ENCODE data around the gene PRR30. TPM values are rescaled to one million over a fixed set of nuclear protein-coding genes. Genes with fewer than 3 reads are reported as not detected.

PRR30 gene
- total and polyA plus RNA-seq, 2 donors (not counting 1 experiment from before 2014, with no cell fraction given) = not detected

- CTCF ChIA-PET = interaction anchor here (1.0 to 8.8 kb wide), 6 partner anchors 12 to 204 kb away, joined by 3 to 143 read pairs (median 26); partner anchors contain the start of genes CAD and TRIM54
- Histone ChIP-seq H3K27me3 (replicated peaks in 1 of 4; ENCODE audit: control extremely low read depth in 1 of 4, control insufficient read depth in 3 of 4, insufficient read depth in 4 of 4, low read length in 3 of 4) (no peaks in the 10 kb centered on the region), H3K9ac (ENCODE audit: low read length) (no peak overlapping the region), H3K4me3 (ENCODE audit: control extremely low read depth in 1 of 5, extremely low read depth in 1 of 5, insufficient read depth in 1 of 5, low read depth in 2 of 5, low read length in 4 of 5) (no peak overlapping the region), H4K20me1 (ENCODE audit: control insufficient read depth, insufficient read depth, low read length, poor library complexity, severe bottlenecking) (no peaks in the 10 kb centered on the region), H3K79me2 (ENCODE audit: control insufficient read depth, insufficient read depth, low read length) (no peaks in the 10 kb centered on the region), H3K27ac (ENCODE audit: low read length in 2 of 2) (no peak overlapping the region), H2AFZ (ENCODE audit: insufficient read depth, low read depth, low read length, poor library complexity, severe bottlenecking) (no peak overlapping the region), H3K36me3 (replicated peaks in 1 of 2; ENCODE audit: control extremely low read depth in 1 of 2, control insufficient read depth in 1 of 2, extremely low read depth in 1 of 2, insufficient read depth in 2 of 2, low read length in 1 of 2) (no peaks in the 10 kb centered on the region), H3K4me1 (ENCODE audit: control insufficient read depth in 2 of 2, insufficient read depth in 2 of 2, low read length in 2 of 2) (peaks cover 6 to 9% of the 10 kb centered on the region in 2 donors), H3K4me2 (replicated peaks; ENCODE audit: low read depth, low read length, poor library complexity, severe bottlenecking) (no peak overlapping the region), H3K9me3 (ENCODE audit: control extremely low read depth in 1 of 3, control insufficient read depth in 2 of 3, insufficient read depth in 1 of 3, low read length in 2 of 3) (no peaks in the 10 kb centered on the region)
- POLR2A ChIA-PET = no interaction called here
- WGBS (ENCODE audit: insufficient coverage) = 94% methylated on average over 10 of the region's 10 CpGs
- DNase-seq (no peak), ATAC-seq (ENCODE audit: low read depth) (no peak)
- Mint-ChIP-seq H3K4me3 (no peak overlapping the region), H3K4me1 (peaks cover 11% of the 10 kb centered on the region), H3K27me3 (peaks cover 4% of the 10 kb centered on the region), H3K27ac (no peak overlapping the region), H3K9me3 (ENCODE audit: insufficient read depth) (no peaks in the 10 kb centered on the region)
- TF ChIP-seq CTCF (IDR thresholded peaks at IDR 0.05) (no peak), EZH2 (IDR thresholded peaks at IDR 0.05; ENCODE audit: borderline replicate concordance, insufficient read depth, low read depth, low read length, poor library complexity, severe bottlenecking) (no peak)
- intact Hi-C loops (cut with micrococcal nuclease) = no loop called here
Measured at GRCh38 chr2:27100036-27100435, 39.2 kb downstream of the PRR30 start.

- no peak for DNase-seq
- ChIA-PET CTCF (interaction anchor here (1.0 to 8.8 kb wide), 7 partner anchors 12 to 205 kb away, joined by 3 to 143 read pairs (median 26); partner anchors contain the start of genes CAD and TRIM54), POLR2A (no interaction called here)
- no peaks in the 10 kb centered on the region for H3K79me2 ChIP-seq (ENCODE audit: control insufficient read depth, insufficient read depth, low read length)
- ATAC-seq (ENCODE audit: low read depth) = no peak
- peaks cover under 1% of the 10 kb centered on the region for H3K27me3 Mint-ChIP-seq
- H3K4me1 ChIP-seq (ENCODE audit: control insufficient read depth in 2 of 2, insufficient read depth in 2 of 2, low read length in 2 of 2) = peaks cover 6 to 9% of the 10 kb centered on the region in 2 donors
- intact Hi-C loops (cut with micrococcal nuclease) = loop anchor here (5.0 kb wide), 1 partner anchor 583 kb away; no protein-coding TSS in a partner anchor
- peaks cover 11% of the 10 kb centered on the region for H3K4me1 Mint-ChIP-seq
- H3K27me3 ChIP-seq (replicated peaks in 1 of 4; ENCODE audit: control extremely low read depth in 1 of 4, control insufficient read depth in 3 of 4, insufficient read depth in 4 of 4, low read length in 3 of 4) = no peaks in the 10 kb centered on the region
- H3K4me2 ChIP-seq (replicated peaks; ENCODE audit: low read depth, low read length, poor library complexity, severe bottlenecking) = no peak overlapping the region
- no peaks in the 10 kb centered on the region for H3K36me3 ChIP-seq (replicated peaks in 1 of 2; ENCODE audit: control extremely low read depth in 1 of 2, control insufficient read depth in 1 of 2, extremely low read depth in 1 of 2, insufficient read depth in 2 of 2, low read length in 1 of 2)
- no peak for TF ChIP-seq CTCF (IDR thresholded peaks at IDR 0.05)
- no peak for TF ChIP-seq EZH2 (IDR thresholded peaks at IDR 0.05; ENCODE audit: borderline replicate concordance, insufficient read depth, low read depth, low read length, poor library complexity, severe bottlenecking)
- H3K9me3 ChIP-seq (ENCODE audit: control extremely low read depth in 1 of 3, control insufficient read depth in 2 of 3, insufficient read depth in 1 of 3, low read length in 2 of 3) = no peaks in the 10 kb centered on the region
- H3K4me3 Mint-ChIP-seq = no peak overlapping the region
- no peaks in the 10 kb centered on the region for H3K9me3 Mint-ChIP-seq (ENCODE audit: insufficient read depth)
- H2AFZ ChIP-seq (ENCODE audit: insufficient read depth, low read depth, low read length, poor library complexity, severe bottlenecking) = no peak overlapping the region
- no peak overlapping the region for H3K9ac ChIP-seq (ENCODE audit: low read length)
- no peak overlapping the region for H3K27ac ChIP-seq (ENCODE audit: low read length in 2 of 2)
- no peak overlapping the region for H3K4me3 ChIP-seq (ENCODE audit: control extremely low read depth in 1 of 5, extremely low read depth in 1 of 5, insufficient read depth in 1 of 5, low read depth in 2 of 5, low read length in 4 of 5)
- WGBS (ENCODE audit: insufficient coverage) = 95% methylated on average over 11 of the region's 19 CpGs
- no peak overlapping the region for H3K27ac Mint-ChIP-seq
- no peaks in the 10 kb centered on the region for H4K20me1 ChIP-seq (ENCODE audit: control insufficient read depth, insufficient read depth, low read length, poor library complexity, severe bottlenecking)
Measured at GRCh38 chr2:27099334-27099955, 39.8 kb downstream of the PRR30 start.
